Neural cell (in vitro differentiated cells): ENCODE results near the gene PRSS57. TPM values are rescaled to one million over a fixed set of nuclear protein-coding genes. Genes with fewer than 3 reads are reported as not detected.

Experiments
- H2AFZ ChIP-seq: fragments of 200-600, 300-800 bp; sonication (generic), shearing (Covaris generic); 2 replicates; pipeline ENCODE4 v1.6.0; 2014; ENCODE audit warnings: low read depth, mild to moderate bottlenecking, antibody characterized with exemption, low read length, moderate library complexity
- H3F3A ChIP-seq: fragments of 200-600 bp; shearing (Covaris generic); 2 replicates; pipeline ENCODE4 v1.6.1; 2016; ENCODE audit warnings: mild to moderate bottlenecking, moderate library complexity, mixed read lengths, antibody characterized with exemption, low read length; ENCODE audit not compliant: insufficient read depth, poor library complexity, severe bottlenecking
- H3K27ac ChIP-seq: fragments of 200-600, 300-800 bp; sonication (generic), shearing (Covaris generic); 2 replicates; pipeline ENCODE4 v1.5.1; 2014; ENCODE audit warnings: mild to moderate bottlenecking, low read length, moderate library complexity
- H3K27me3 ChIP-seq: fragments of 300-800, 200-600 bp; sonication (generic), shearing (Covaris generic); 2 replicates; pipeline ENCODE4 v1.6.0; 2014; ENCODE audit warnings: mild to moderate bottlenecking, low read depth, low read length, moderate library complexity; ENCODE audit not compliant: insufficient read depth
- H3K36me3 ChIP-seq: fragments of 300-800, 200-600 bp; sonication (generic), shearing (Covaris generic); 2 replicates; pipeline ENCODE4 v1.5.1; 2014; ENCODE audit warnings: mild to moderate bottlenecking, antibody characterized with exemption, low read length, moderate library complexity; ENCODE audit not compliant: insufficient read depth
- H3K4me2 ChIP-seq: fragments of 300-800, 200-600 bp; sonication (generic), shearing (Covaris generic); 2 replicates; pipeline ENCODE4 v1.6.0; 2014; ENCODE audit warnings: mild to moderate bottlenecking, low read length
- H3K4me3 ChIP-seq: fragments of 300-800, 200-600 bp; sonication (generic), shearing (Covaris generic); 2 replicates; pipeline ENCODE4 v1.5.1; 2014; ENCODE audit warnings: mild to moderate bottlenecking, low read length, moderate library complexity
- H3K79me2 ChIP-seq: fragments of 200-600 bp; shearing (Covaris generic); replicated peaks from 2 replicates; pipeline ENCODE4 v1.6.0; 2014; ENCODE audit warnings: mild to moderate bottlenecking, low read length, moderate library complexity; ENCODE audit not compliant: insufficient read depth
- H3K9ac ChIP-seq: fragments of 300-800, 200-600 bp; sonication (generic), shearing (Covaris generic); 2 replicates; pipeline ENCODE4 v1.6.1; 2016; ENCODE audit warnings: mild to moderate bottlenecking, low read length, mixed read lengths
- H3K9me2 ChIP-seq: fragments of 200-600 bp; shearing (Covaris generic); 2 replicates; pipeline ENCODE4 v1.6.1; 2016; ENCODE audit warnings: mild to moderate bottlenecking, low read length, mixed read lengths; ENCODE audit not compliant: insufficient read depth
- H3K9me3 ChIP-seq: fragments of 200-600, 300-800 bp; sonication (generic), shearing (Covaris generic); 2 replicates; pipeline ENCODE4 v1.6.1; 2016; ENCODE audit warnings: mild to moderate bottlenecking, mixed run types, low read length, moderate library complexity, mixed read lengths
- H4K20me1 ChIP-seq: fragments of 200-600 bp; shearing (Covaris generic); 2 replicates; pipeline ENCODE4 v1.6.1; 2016; ENCODE audit warnings: mild to moderate bottlenecking, mixed run types; ENCODE audit not compliant: insufficient read depth
- EP300 ChIP-seq: fragments of 450-650 bp; conservative IDR thresholded peaks from 2 replicates; pipeline ENCODE4 v1.6.1; 2014; ENCODE audit warnings: antibody characterized with exemption, mild to moderate bottlenecking, moderate library complexity; ENCODE audit not compliant: poor library complexity, severe bottlenecking
- EZH2 ChIP-seq: fragments of 200-600, 300-800 bp; shearing (Covaris generic), sonication (generic); IDR thresholded peaks from 2 replicates; pipeline ENCODE4 v1.6.1; 2014; ENCODE audit warnings: antibody characterized with exemption, low read length, borderline replicate concordance, mild to moderate bottlenecking; ENCODE audit not compliant: insufficient read depth, poor library complexity, severe bottlenecking
- MXI1 ChIP-seq: fragments of 450-650 bp; conservative IDR thresholded peaks from 2 replicates; pipeline ENCODE4 v1.6.1; 2014; ENCODE audit warnings: antibody characterized with exemption, mild to moderate bottlenecking; ENCODE audit not compliant: poor library complexity, severe bottlenecking
- POLR2AphosphoS5 ChIP-seq: IDR thresholded peaks from 2 replicates; pipeline ENCODE4 v1.6.1; 2012
- RAD21 ChIP-seq: fragments of 450-650 bp; conservative IDR thresholded peaks from 2 replicates; pipeline ENCODE4 v1.6.1; 2014; ENCODE audit warnings: antibody characterized with exemption, mild to moderate bottlenecking, moderate library complexity
- REST ChIP-seq: IDR thresholded peaks from 2 replicates; pipeline ENCODE4 v1.6.1; 2012; ENCODE audit warnings: borderline replicate concordance
- SMC3 ChIP-seq: fragments of 450-650 bp; conservative IDR thresholded peaks from 2 replicates; pipeline ENCODE4 v1.6.1; 2014; ENCODE audit warnings: antibody characterized with exemption, mild to moderate bottlenecking, moderate library complexity; ENCODE audit not compliant: poor library complexity
- TAF1 ChIP-seq: IDR thresholded peaks from 2 replicates; pipeline ENCODE4 v1.6.1; 2012; ENCODE audit warnings: low read depth
- polyA plus RNA-seq: library from polyadenylated mRNA; depleted of rRNA; stranded (reverse); fragments of >200 nt; gene quantifications from 2 replicates; pipeline ENCODE4 v1.2.3, GENCODE V29; 2014
- TF ChIP-seq, protein P1 (sequence below): fragments of 450-650 bp; IDR thresholded peaks from 2 replicates; pipeline ENCODE4 v1.5.1; 2014; ENCODE audit warnings: antibody characterized with exemption, mild to moderate bottlenecking, moderate library complexity; ENCODE audit not compliant: poor library complexity, severe bottlenecking

PRSS57 gene
- polyA plus RNA-seq, 1 donor from 2014 or later = not detected

GRCh38 chr19:657611-658010 lies 37.6 kb downstream of the PRSS57 start:
- no peaks in the 10 kb centered on the region for H3K27me3 ChIP-seq
- H4K20me1 ChIP-seq = peaks cover 11% of the 10 kb centered on the region
- H3K36me3 ChIP-seq = no peaks in the 10 kb centered on the region
- H3F3A ChIP-seq = no peaks in the 10 kb centered on the region
- TF ChIP-seq TAF1 (no peak), RAD21 (no peak), REST (no peak), SMC3 (no peak)
- TF ChIP-seq, protein P1, sequence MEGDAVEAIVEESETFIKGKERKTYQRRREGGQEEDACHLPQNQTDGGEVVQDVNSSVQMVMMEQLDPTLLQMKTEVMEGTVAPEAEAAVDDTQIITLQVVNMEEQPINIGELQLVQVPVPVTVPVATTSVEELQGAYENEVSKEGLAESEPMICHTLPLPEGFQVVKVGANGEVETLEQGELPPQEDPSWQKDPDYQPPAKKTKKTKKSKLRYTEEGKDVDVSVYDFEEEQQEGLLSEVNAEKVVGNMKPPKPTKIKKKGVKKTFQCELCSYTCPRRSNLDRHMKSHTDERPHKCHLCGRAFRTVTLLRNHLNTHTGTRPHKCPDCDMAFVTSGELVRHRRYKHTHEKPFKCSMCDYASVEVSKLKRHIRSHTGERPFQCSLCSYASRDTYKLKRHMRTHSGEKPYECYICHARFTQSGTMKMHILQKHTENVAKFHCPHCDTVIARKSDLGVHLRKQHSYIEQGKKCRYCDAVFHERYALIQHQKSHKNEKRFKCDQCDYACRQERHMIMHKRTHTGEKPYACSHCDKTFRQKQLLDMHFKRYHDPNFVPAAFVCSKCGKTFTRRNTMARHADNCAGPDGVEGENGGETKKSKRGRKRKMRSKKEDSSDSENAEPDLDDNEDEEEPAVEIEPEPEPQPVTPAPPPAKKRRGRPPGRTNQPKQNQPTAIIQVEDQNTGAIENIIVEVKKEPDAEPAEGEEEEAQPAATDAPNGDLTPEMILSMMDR = no peak
- H3K79me2 ChIP-seq = peaks cover 67% of the 10 kb centered on the region
- no peaks in the 10 kb centered on the region for H3K9me2 ChIP-seq
- H3K9ac ChIP-seq = no peak overlapping the region
- no peak overlapping the region for H3K4me3 ChIP-seq
- H3K27ac ChIP-seq = no peak overlapping the region
- H3K9me3 ChIP-seq = no peaks in the 10 kb centered on the region
- H3K4me2 ChIP-seq = no peak overlapping the region
- H2AFZ ChIP-seq = no peak overlapping the region

GRCh38 chr19:656751-657559 lies 38.3 kb downstream of the PRSS57 start:
- Histone ChIP-seq H4K20me1 (peaks cover 11% of the 10 kb centered on the region), H3K27ac (no peak overlapping the region), H3K9ac (no peak overlapping the region), H3F3A (no peaks in the 10 kb centered on the region), H3K9me2 (no peaks in the 10 kb centered on the region), H3K4me3 (no peak overlapping the region), H3K27me3 (no peaks in the 10 kb centered on the region), H3K4me2 (no peak overlapping the region), H3K36me3 (no peaks in the 10 kb centered on the region), H3K79me2 (peaks cover 60% of the 10 kb centered on the region), H3K9me3 (no peaks in the 10 kb centered on the region), H2AFZ (no peak overlapping the region)
- TF ChIP-seq SMC3 = no peak
- TF ChIP-seq EP300 = no peak
- no peak for TF ChIP-seq TAF1
- TF ChIP-seq POLR2AphosphoS5 = no peak
- no peak for TF ChIP-seq EZH2
- TF ChIP-seq MXI1 = no peak
